HCT116 (cell line): ENCODE results near the gene MLLT6. TPM values are rescaled to one million over a fixed set of nuclear protein-coding genes. Genes with fewer than 3 reads are reported as not detected.
A peak's percentile ranks its signal among the peaks of the same experiment; 100 is the strongest.

Experiments
- ATAC-seq: fragments of 200-7000 bp; cut with Tn5 transposase; 2 replicates; pipeline ENCODE4 v1.9.1; 2020; ENCODE audit warnings: mild to moderate bottlenecking, moderate library complexity
- BruUV-seq: library from RNA; stranded (reverse); fragments of 400-500 nt; replicated peaks from 2 replicates; lab custom pipeline; 2021; lab: Mats Ljungman, UMichigan
- CTCF ChIA-PET: fragments of 300-600 bp; sonication (Branson Sonifier 250); formaldehyde crosslinking; loops from one replicate; lab custom pipeline; 2021; ENCODE audit warnings: antibody characterized with exemption; lab: Charles Lee
- POLR2A ChIA-PET: fragments of 300-600, 350-600 bp; sonication (Branson Sonifier 250); formaldehyde crosslinking; loops from one replicate; lab custom pipeline; 2021; ENCODE audit warnings: antibody characterized with exemption; lab: Charles Lee
- RAD21 ChIA-PET, 2 experiments: fragments of 300-600 bp; sonication (Branson Sonifier 250); formaldehyde crosslinking; loops; one replicate each; lab custom pipeline; 2023; ENCODE audit warnings: low total read pairs in 2 of 2; ENCODE audit not compliant: uncharacterized antibody in 2 of 2, unreplicated experiment in 2 of 2, low non-redundant PET in 1 of 2; lab: Charles Lee
- DNase-seq: peaks from one replicate; pipeline ENCODE4 v3.0.0-alpha.2; 2010; ENCODE audit warnings: low read depth, low spot score
- H2AFZ ChIP-seq: fragments of 200-600 bp; shearing (Covaris generic), sonication (generic); 2 replicates; pipeline ENCODE4 v1.6.1; 2017; ENCODE audit warnings: low read depth, mixed run types, mixed read lengths, antibody characterized with exemption, low read length; ENCODE audit not compliant: poor library complexity, severe bottlenecking
- H3K27ac ChIP-seq: 2 replicates; pipeline ENCODE4 v1.5.1; 2012; ENCODE audit warnings: low read depth, low read length
- H3K27me3 ChIP-seq: fragments of 200-600 bp; sonication (generic); 2 replicates; pipeline ENCODE4 v1.6.1; 2016; ENCODE audit warnings: mixed run types, low read length, mixed read lengths; ENCODE audit not compliant: insufficient read depth
- H3K36me3 ChIP-seq, 2 experiments: fragments of 200-500 bp in 1 of 2; fragments of 200-600 bp in 1 of 2; sonication (Bioruptor generic) in 1 of 2; sonication (generic) in 1 of 2; 2 replicates each; pipeline versions ENCODE4 v1.5.1 to v1.6.1; 2014 to 2016; ENCODE audit warnings: low read length in 2 of 2, inconsistent platforms in 1 of 2, mixed read lengths in 1 of 2, mixed run types in 1 of 2; ENCODE audit not compliant: insufficient read depth in 2 of 2, control insufficient read depth in 1 of 2
- H3K4me1 ChIP-seq, 2 experiments: fragments of 200-600 bp in 1 of 2; sonication (generic) in 1 of 2; 2 replicates each; pipeline versions ENCODE4 v1.5.1 to v1.6.1; 2012 to 2017; ENCODE audit warnings: low read length in 2 of 2, inconsistent platforms in 1 of 2, mild to moderate bottlenecking in 1 of 2, mixed read lengths in 1 of 2, mixed run types in 1 of 2, moderate library complexity in 1 of 2; ENCODE audit not compliant: insufficient read depth in 2 of 2, control insufficient read depth in 1 of 2
- H3K4me2 ChIP-seq: fragments of 200-600 bp; sonication (generic); 2 replicates; pipeline ENCODE4 v1.6.1; 2017; ENCODE audit warnings: mixed run types, low read length, mixed read lengths
- H3K4me3 ChIP-seq, 2 experiments: fragments of 200-600 bp in 1 of 2; sonication (generic) in 1 of 2; replicated peaks in 1 of 2; 2 replicates each; pipeline ENCODE4 v1.5.1; 2011 to 2016; ENCODE audit warnings: low read length in 2 of 2, control low read depth in 1 of 2, low read depth in 1 of 2, mild to moderate bottlenecking in 1 of 2, mixed read lengths in 1 of 2, mixed run types in 1 of 2
- H3K79me2 ChIP-seq: fragments of 200-600 bp; sonication (generic); 2 replicates; pipeline ENCODE4 v1.6.1; 2017; ENCODE audit warnings: mild to moderate bottlenecking, mixed run types, low read length, moderate library complexity, mixed read lengths; ENCODE audit not compliant: insufficient read depth
- H3K9ac ChIP-seq: fragments of 200-600 bp; sonication (generic); 2 replicates; pipeline ENCODE4 v1.6.1; 2016; ENCODE audit warnings: low read length, mixed read lengths
- H3K9me2 ChIP-seq: fragments of 200-600 bp; sonication (generic), shearing (Covaris generic); 2 replicates; pipeline ENCODE4 v1.6.1; 2017; ENCODE audit warnings: mixed run types, mild to moderate bottlenecking, moderate library complexity; ENCODE audit not compliant: insufficient read depth
- H3K9me3 ChIP-seq, 2 experiments: fragments of 200-500 bp in 1 of 2; fragments of 200-600 bp in 1 of 2; sonication (Bioruptor generic) in 1 of 2; sonication (generic) in 1 of 2; 2 replicates each; pipeline ENCODE4 v1.6.1; 2014 to 2017; ENCODE audit warnings: low read length in 2 of 2, mixed read lengths in 2 of 2, inconsistent platforms in 1 of 2, low read depth in 1 of 2, mild to moderate bottlenecking in 1 of 2, mixed run types in 1 of 2, moderate library complexity in 1 of 2; ENCODE audit not compliant: control insufficient read depth in 1 of 2, insufficient read depth in 1 of 2
- H4K20me1 ChIP-seq: fragments of 200-600 bp; sonication (generic), shearing (Covaris generic); 2 replicates; pipeline ENCODE4 v1.6.1; 2017; ENCODE audit warnings: mixed run types, mild to moderate bottlenecking, moderate library complexity; ENCODE audit not compliant: insufficient read depth
- CEBPB ChIP-seq: IDR thresholded peaks from 2 replicates; pipeline ENCODE4 v1.6.1; 2012; ENCODE audit warnings: low read depth
- CTCF ChIP-seq, 3 experiments: fragments of 200-600 bp in 1 of 3; sonication (generic) in 1 of 3; IDR thresholded peaks in 2 of 3; conservative IDR thresholded peaks in 1 of 3; 2 replicates each; pipeline ENCODE4 v1.5.1; 2012 to 2017; ENCODE audit warnings: low read depth in 2 of 3, low read length in 2 of 3, antibody characterized with exemption in 1 of 3, borderline replicate concordance in 1 of 3, control low read depth in 1 of 3, mild to moderate bottlenecking in 1 of 3, mixed read lengths in 1 of 3, mixed run types in 1 of 3, moderate library complexity in 1 of 3; ENCODE audit not compliant: insufficient read depth in 1 of 3
- EGR1 ChIP-seq: IDR thresholded peaks from 2 replicates; pipeline ENCODE4 v1.6.1; 2012; ENCODE audit warnings: low read depth
- POLR2A ChIP-seq: IDR thresholded peaks from 2 replicates; pipeline ENCODE4 v1.7.0; 2011; ENCODE audit warnings: borderline replicate concordance; ENCODE audit not compliant: insufficient read depth, insufficient read length; ENCODE audit errors: extremely low read depth
- POLR2AphosphoS5 ChIP-seq: IDR thresholded peaks from 2 replicates; pipeline ENCODE4 v1.6.1; 2011; ENCODE audit warnings: mild to moderate bottlenecking, low read depth, low read length, moderate library complexity
- REST ChIP-seq: IDR thresholded peaks from 2 replicates; pipeline ENCODE4 v1.6.1; 2012; ENCODE audit warnings: low read depth
- SIN3A ChIP-seq: IDR thresholded peaks from 2 replicates; pipeline ENCODE4 v1.6.1; 2012; ENCODE audit warnings: low read depth
- TCF7L2 ChIP-seq: IDR thresholded peaks from 2 replicates; pipeline ENCODE4 v1.7.0; 2011; ENCODE audit warnings: borderline replicate concordance, inconsistent platforms; ENCODE audit not compliant: insufficient read depth, insufficient read length; ENCODE audit errors: extremely low read depth
- YY1 ChIP-seq: IDR thresholded peaks from 2 replicates; pipeline ENCODE4 v1.6.1; 2011; ENCODE audit warnings: low read length, low read depth, moderate library complexity, mild to moderate bottlenecking; ENCODE audit not compliant: insufficient replicate concordance; ENCODE audit errors: extremely low read depth
- ZBTB33 ChIP-seq: IDR thresholded peaks from 2 replicates; pipeline ENCODE4 v1.6.1; 2011; ENCODE audit warnings: mild to moderate bottlenecking, low read length, moderate library complexity; ENCODE audit not compliant: insufficient replicate concordance; ENCODE audit errors: extremely low read depth
- ZFX ChIP-seq: fragments of 450-650 bp; IDR thresholded peaks from 2 replicates; pipeline ENCODE4 v1.6.1; 2017
- intact Hi-C: fragments of 100-400 bp; cut with micrococcal nuclease; formaldehyde crosslinking; loops from 2 replicates; pipeline ENCODE4 v1.10.0; 2022
- total RNA-seq: library from RNA; stranded (reverse); gene quantifications from one replicate; pipeline ENCODE4 v1.2.1, GENCODE V29; 2021; ENCODE audit not compliant: unreplicated experiment
- TF ChIP-seq, protein P1 (sequence below): IDR thresholded peaks from 2 replicates; pipeline ENCODE4 v1.6.1; 2012

The MLLT6 gene
- total RNA-seq, 1 experiment from 2014 or later, result 110 TPM

DNA sequence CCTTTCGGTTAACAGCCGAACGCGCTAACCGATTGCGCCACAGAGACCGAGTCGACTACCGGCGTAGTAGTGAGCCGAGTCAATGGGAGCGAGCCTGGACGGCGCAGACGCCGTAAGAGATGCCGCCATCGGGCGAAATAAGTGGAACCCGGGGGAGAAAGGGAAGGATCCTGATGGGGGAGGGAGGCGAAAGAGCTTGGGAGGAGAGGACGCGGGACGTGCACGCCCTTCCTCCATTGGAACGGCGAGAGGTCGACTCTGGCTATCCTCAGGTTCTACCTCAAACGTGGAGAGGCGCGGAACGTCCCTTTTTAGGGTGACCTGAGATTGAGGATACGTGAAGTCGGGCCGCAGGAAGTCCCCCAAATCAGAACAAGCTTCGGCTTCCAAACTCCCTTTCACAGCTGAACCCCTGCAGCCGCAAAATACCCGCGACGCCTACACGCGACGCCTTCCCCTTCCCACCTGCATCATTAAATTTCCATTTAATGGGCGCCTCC lies 46.8 kb downstream of the MLLT6 start:
- TSS peak; percentile 49 for BruUV-seq

More for the DNA sequence above, 46.8 kb downstream of the MLLT6 start:
- intact Hi-C loops, result loop anchor here (5.0 kb wide), 4 partner anchors 45 to 115 kb away; partner anchors contain the start of genes PIP4K2B and RPL23
- Histone ChIP-seq H3K79me2 (peaks cover 68% of the 10 kb centered on the region), H3K27ac (peak overlapping the region; percentile 100), H3K9me2 (no peaks in the 10 kb centered on the region), H3K4me3 (peak overlapping the region; percentile 99 to 100), H2AFZ (no peak overlapping the region), H4K20me1 (no peaks in the 10 kb centered on the region), H3K4me1 (peaks cover 18 to 50% of the 10 kb centered on the region in 2 experiments), H3K27me3 (no peaks in the 10 kb centered on the region), H3K9me3 (no peaks in the 10 kb centered on the region), H3K36me3 (peaks cover 16 to 29% of the 10 kb centered on the region in 2 experiments), H3K9ac (peak overlapping the region; percentile 93), H3K4me2 (peak overlapping the region; percentile 94)
- POLR2A ChIA-PET, result interaction anchor here (0.9 to 2.2 kb wide), 6 partner anchors 45 to 448 kb away, joined by 3 to 6 read pairs (median 4); partner anchors contain the start of genes RPL19 and RPL23
- DNase-seq, result peak; percentile 66
- peak; percentile 20 for ATAC-seq
- RAD21 ChIA-PET, result interaction anchor here in 1 of 2 experiments (0.6 kb wide), 1 partner anchor 117 kb away, joined by 3 read pairs; no protein-coding TSS in a partner anchor
- no peak; the same call in 1 of the 2 replicates for TF ChIP-seq CEBPB
- TF ChIP-seq REST, result no peak
- TF ChIP-seq YY1, result peak; percentile 46
- peak; percentile 25; the same call in 1 of the 2 replicates for TF ChIP-seq POLR2AphosphoS5
- peak; percentile 9 for TF ChIP-seq TCF7L2
- peak; percentile 40 for TF ChIP-seq ZBTB33
- no peak for TF ChIP-seq CTCF (IDR thresholded peaks at IDR 0.05 in 2 of 3, conservative IDR thresholded peaks at IDR 0.05 in 1 of 3; ENCODE audit: borderline replicate concordance in 1 of 3, insufficient read depth in 1 of 3, low read depth in 2 of 3, low read length in 2 of 3)
- TF ChIP-seq ZFX, result no peak
- TF ChIP-seq, protein P1, sequence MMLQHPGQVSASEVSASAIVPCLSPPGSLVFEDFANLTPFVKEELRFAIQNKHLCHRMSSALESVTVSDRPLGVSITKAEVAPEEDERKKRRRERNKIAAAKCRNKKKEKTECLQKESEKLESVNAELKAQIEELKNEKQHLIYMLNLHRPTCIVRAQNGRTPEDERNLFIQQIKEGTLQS, result no peak; the same call in 1 of the 2 replicates
- TF ChIP-seq POLR2A, result no peak
- TF ChIP-seq EGR1, result no peak
- no peak for TF ChIP-seq SIN3A
- CTCF ChIA-PET, result interaction anchor here (0.9 to 2.1 kb wide), 2 partner anchors 17 to 21 kb away, joined by 3 to 11 read pairs; no protein-coding TSS in a partner anchor
